Small intestine (tissue), 7 donors: Measurements from ENCODE around the gene CREB5. TPM values are rescaled to one million over a fixed set of nuclear protein-coding genes. Genes with fewer than 3 reads are reported as not detected.

Source experiments
- DNase-seq, 2 donors: peaks; one replicate each; pipeline versions ENCODE4 v3.0.0 to v3.0.0-alpha.2; 2013
- FAIRE-seq: peaks from 2 replicates; lab custom pipeline; 2012; peaks lifted over from hg19 to GRCh38; lab: Jason Lieb, UNC
- H3K27ac ChIP-seq, 3 donors: one replicate each; pipeline ENCODE4 v1.5.1; 2013; ENCODE audit warnings: low read length in 2 of 3, mild to moderate bottlenecking in 2 of 3, control low read depth in 1 of 3, inconsistent platforms in 1 of 3, low read depth in 1 of 3, moderate library complexity in 1 of 3
- H3K27me3 ChIP-seq, 3 donors: one replicate each; pipeline ENCODE4 v1.6.1; 2013; ENCODE audit warnings: low read length in 3 of 3, inconsistent platforms in 1 of 3; ENCODE audit not compliant: control insufficient read depth in 3 of 3, insufficient read depth in 3 of 3
- H3K36me3 ChIP-seq, 3 donors: one replicate each; pipeline ENCODE4 v1.6.1; 2013; ENCODE audit warnings: low read length in 3 of 3, inconsistent platforms in 1 of 3, low read depth in 1 of 3, mild to moderate bottlenecking in 1 of 3, moderate library complexity in 1 of 3; ENCODE audit not compliant: control insufficient read depth in 3 of 3, insufficient read depth in 2 of 3
- H3K4me1 ChIP-seq, 3 donors: one replicate each; pipeline ENCODE4 v1.6.1; 2013; ENCODE audit warnings: low read length in 2 of 3, inconsistent platforms in 1 of 3, low read depth in 1 of 3, mild to moderate bottlenecking in 1 of 3, moderate library complexity in 1 of 3; ENCODE audit not compliant: control insufficient read depth in 3 of 3, insufficient read depth in 2 of 3
- H3K4me3 ChIP-seq, 3 donors: one replicate each; pipeline ENCODE4 v1.5.1; 2013; ENCODE audit warnings: low read length in 3 of 3, control low read depth in 1 of 3, inconsistent platforms in 1 of 3, low read depth in 1 of 3, mild to moderate bottlenecking in 1 of 3, moderate library complexity in 1 of 3
- H3K9me3 ChIP-seq, 2 donors: one replicate each; pipeline ENCODE4 v1.6.1; 2013; ENCODE audit warnings: low read depth in 1 of 2, low read length in 1 of 2; ENCODE audit not compliant: control insufficient read depth in 2 of 2, insufficient read depth in 1 of 2
- WGBS, 3 donors: extraction: QIAGEN DNeasy Blood & Tissue Kit; methylation state at CpG; one replicate each; pipeline ENCODE4 v1.1.7; 2013; 5-methylcytosine and 5-hydroxymethylcytosine counted together
- polyA plus RNA-seq, 4 donors: library from polyadenylated mRNA; stranded (reverse) in 3 of 4; unstranded in 1 of 4; fragments of 200-250 nt in 3 of 4; fragments of 120-200 nt in 1 of 4; gene quantifications; one replicate each; pipeline versions ENCODE4 v1.2.1 to v1.2.3, GENCODE V29; 2013
- donor health status: healthy with polysubstance abuse.
- donor health status: control.
- donor health status: control.
- donor health status: Bipolar disorder and iron deficiency.
- donor health status: healthy.

The CREB5 gene
- polyA plus RNA-seq, 4 donors: 0.27 to 3.0 (median 1.8) TPM; not detected in 1

DNA sequence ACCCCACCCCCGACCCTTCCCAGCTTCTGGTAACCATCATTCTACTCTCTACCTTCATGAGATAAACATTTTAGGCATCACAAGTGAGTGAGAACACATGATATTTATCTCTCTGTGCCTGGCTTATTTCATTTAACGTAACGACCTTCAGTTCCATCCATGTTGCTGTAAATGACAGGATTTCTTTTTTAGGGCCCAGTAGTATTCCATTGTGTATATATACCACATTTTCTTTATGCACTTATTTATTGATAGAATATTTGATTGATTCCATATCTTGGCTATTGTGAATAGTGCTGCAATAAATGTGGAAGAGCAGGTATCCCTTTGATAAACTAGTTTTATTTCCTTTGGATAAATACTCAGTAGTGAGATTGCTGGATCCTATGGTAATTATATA, 112.7 kb downstream of the CREB5 start:
- H3K27me3 ChIP-seq: peaks cover 0 to 3% (median 0%) of the 10 kb centered on the region in 3 donors
- FAIRE-seq: no peak
- no peak overlapping the region for H3K27ac ChIP-seq
- H3K9me3 ChIP-seq: no peaks in the 10 kb centered on the region
- no peaks in the 10 kb centered on the region for H3K36me3 ChIP-seq
- H3K4me1 ChIP-seq: no peaks in the 10 kb centered on the region
- H3K4me3 ChIP-seq: no peak overlapping the region
- WGBS, 3 donors: 48 to 72% (median 52%) methylated on average over 3 of the region's 3 CpGs
- no peak for DNase-seq

DNA sequence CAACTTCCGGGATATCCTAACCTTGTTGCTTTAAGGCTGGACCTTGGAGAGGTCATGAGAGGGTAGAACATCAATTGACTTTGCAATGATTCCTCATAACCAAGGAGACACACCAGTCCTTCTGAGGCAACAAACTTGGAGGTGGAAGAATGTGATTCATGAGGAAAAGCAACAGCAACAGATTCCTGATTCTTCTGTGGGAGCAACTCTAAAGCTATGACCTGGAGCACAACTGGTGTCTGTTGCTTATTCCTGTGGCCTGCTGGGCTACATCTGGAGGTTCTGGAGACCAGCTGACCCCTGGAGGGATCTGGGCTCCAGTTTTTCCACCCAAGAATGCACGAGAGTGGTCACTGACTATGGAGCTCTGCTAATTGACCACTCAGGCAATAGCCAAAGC, 116.6 kb downstream of the CREB5 start:
- Histone ChIP-seq H3K4me1 (no peaks in the 10 kb centered on the region), H3K9me3 (peaks cover 0 to 7% of the 10 kb centered on the region in 2 donors), H3K36me3 (no peaks in the 10 kb centered on the region), H3K27ac (no peak overlapping the region), H3K27me3 (peaks cover 0 to 6% (median 0%) of the 10 kb centered on the region in 3 donors), H3K4me3 (no peak overlapping the region)
- DNase-seq (no peak), FAIRE-seq (no peak)
- WGBS, 3 donors: 43 to 83% (median 70%) methylated on average over 2 of the region's 2 CpGs

DNA sequence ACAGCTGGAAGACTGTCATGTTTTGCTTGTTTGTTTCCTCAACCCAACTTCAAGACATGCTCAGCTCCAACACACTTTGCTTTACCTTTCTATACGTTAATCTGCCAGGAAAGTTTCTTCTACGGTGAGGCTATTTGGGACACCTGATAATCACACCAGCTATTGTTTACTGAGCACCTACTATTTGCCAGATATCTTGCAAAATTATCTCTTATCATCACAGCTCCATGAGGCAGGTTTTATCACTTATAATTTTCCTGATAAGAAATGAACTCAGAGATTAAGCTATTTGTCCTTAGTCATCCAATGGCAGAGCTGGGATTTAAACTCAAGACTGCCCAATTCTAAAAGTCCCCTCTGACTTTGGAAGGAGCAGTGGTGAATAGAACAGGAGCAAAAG, 117.4 kb downstream of the CREB5 start:
- Histone ChIP-seq H3K27me3 (peaks cover 0 to 6% (median 0%) of the 10 kb centered on the region in 3 donors), H3K9me3 (peaks cover 0 to 7% of the 10 kb centered on the region in 2 donors), H3K36me3 (no peaks in the 10 kb centered on the region), H3K4me1 (no peaks in the 10 kb centered on the region), H3K4me3 (no peak overlapping the region), H3K27ac (no peak overlapping the region)
- no peak for FAIRE-seq
- WGBS, 3 donors: 14 to 59% (median 46%) methylated on average over 2 of the region's 2 CpGs
- DNase-seq: no peak

DNA sequence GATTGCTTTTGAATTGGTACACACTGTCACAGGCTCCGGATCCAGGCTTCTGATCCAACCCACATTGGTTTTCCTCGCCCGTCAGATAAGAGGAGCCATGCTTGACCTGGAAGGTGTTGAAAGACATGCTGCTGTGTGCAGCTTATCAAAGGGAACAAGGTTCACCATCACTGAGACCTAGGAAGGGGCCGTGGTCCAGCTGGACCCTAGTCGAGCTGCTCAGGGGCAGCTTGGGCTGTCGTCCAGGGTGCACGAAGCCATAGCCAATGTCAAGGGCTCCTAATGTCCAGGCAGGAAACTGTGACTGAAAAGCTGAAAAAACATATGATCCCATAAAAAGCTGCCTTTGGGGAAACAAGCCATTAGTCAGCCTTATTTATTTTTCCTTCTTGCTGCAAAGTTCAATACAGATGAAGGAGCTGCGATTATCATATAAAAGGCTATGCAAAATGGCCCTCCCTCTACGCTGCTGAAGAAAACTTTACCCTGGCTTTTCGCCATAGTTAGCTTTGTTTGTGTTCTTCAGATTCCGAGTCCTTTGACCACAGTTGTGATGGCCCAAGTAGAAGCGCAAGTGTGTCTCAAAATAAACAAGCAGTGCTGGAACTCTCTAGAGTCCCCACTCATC, 118.0 kb downstream of the CREB5 start:
- Histone ChIP-seq H3K27me3 (peaks cover 0 to 6% (median 0%) of the 10 kb centered on the region in 3 donors), H3K36me3 (no peaks in the 10 kb centered on the region), H3K4me1 (no peaks in the 10 kb centered on the region), H3K27ac (no peak overlapping the region), H3K4me3 (no peak overlapping the region), H3K9me3 (peaks cover 0 to 7% of the 10 kb centered on the region in 2 donors)
- DNase-seq (peak in 1 of 2 donors; percentile 37), FAIRE-seq (no peak)
- WGBS, 3 donors: 29 to 50% (median 40%) methylated on average over 12 of the region's 12 CpGs

DNA sequence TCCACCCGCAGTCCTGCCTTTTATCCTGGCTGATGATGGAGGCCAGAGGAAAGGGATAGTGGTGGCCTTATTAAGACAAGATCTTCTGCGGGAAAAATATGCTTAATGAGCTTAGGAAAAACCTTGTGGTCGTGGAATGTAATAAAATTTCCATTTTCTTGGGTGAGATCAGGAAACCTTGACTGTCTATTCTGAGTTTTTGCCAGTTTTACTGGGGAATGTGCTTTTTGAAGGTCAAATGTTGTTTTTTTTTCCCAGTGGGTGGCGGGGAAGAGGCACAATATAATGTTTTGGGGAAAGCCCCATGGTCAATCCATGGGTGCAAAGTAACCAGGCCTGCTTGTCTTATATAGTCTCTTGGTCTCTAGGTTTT, 118.5 kb downstream of the CREB5 start:
- Histone ChIP-seq H3K36me3 (no peaks in the 10 kb centered on the region), H3K27me3 (peaks cover 0 to 6% (median 0%) of the 10 kb centered on the region in 3 donors), H3K27ac (no peak overlapping the region), H3K9me3 (peaks cover 0 to 7% of the 10 kb centered on the region in 2 donors), H3K4me1 (no peaks in the 10 kb centered on the region), H3K4me3 (no peak overlapping the region)
- no peak for DNase-seq
- FAIRE-seq: no peak
- WGBS, 3 donors: 47 to 51% (median 49%) methylated on average over 4 of the region's 4 CpGs

DNA sequence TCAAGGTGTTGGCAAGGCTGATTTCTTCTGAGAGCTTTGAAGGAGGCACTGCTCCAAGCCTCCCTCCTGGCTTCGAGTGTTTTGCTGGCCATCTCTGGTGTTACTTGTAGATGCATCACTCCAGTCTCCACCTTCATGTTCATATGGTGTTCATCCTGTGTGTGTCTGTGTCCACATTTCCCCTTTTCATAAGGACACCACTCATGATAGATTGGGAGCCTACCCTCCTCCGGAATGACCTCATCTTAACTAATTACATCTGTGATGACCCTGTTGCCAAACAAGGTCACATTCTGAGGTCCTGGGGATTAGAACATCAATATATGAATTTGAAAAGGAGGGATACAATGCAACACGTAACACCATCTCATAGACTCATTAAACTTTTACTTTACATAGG, 119.0 kb downstream of the CREB5 start:
- 81 to 91% (median 90%) methylated on average over 3 of the region's 3 CpGs for WGBS, 3 donors

DNA sequence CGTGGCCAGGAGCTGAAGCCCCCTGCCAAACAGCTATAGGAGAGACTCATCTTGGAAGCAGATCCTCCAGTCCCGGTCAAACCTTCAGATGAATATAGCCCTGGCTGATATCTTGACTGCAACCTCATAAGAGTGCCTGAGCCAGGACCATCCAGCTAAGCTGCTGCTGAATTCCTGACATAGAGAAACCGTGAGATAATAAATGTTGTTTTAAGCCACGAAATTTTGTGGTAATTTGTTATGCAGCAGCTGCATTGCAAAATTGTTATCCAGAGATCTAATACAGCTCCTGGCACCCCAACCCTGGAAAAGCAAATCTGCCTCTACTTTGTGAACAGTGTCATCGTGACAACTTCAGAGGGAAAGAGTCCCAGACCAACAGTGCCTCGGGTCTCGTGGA, 119.9 kb downstream of the CREB5 start:
- Histone ChIP-seq H3K36me3 (no peaks in the 10 kb centered on the region), H3K9me3 (peaks cover 0 to 7% of the 10 kb centered on the region in 2 donors), H3K27ac (no peak overlapping the region), H3K27me3 (peaks cover 0 to 11% (median 0%) of the 10 kb centered on the region in 3 donors), H3K4me3 (no peak overlapping the region), H3K4me1 (no peaks in the 10 kb centered on the region)
- 79 to 88% (median 82%) methylated on average over 7 of the region's 7 CpGs for WGBS, 3 donors
- FAIRE-seq: no peak
- no peak for DNase-seq

More for the DNA sequence above, 119.0 kb downstream of the CREB5 start:
- no peak overlapping the region for H3K27ac ChIP-seq
- peaks cover 0 to 7% of the 10 kb centered on the region in 2 donors for H3K9me3 ChIP-seq
- H3K27me3 ChIP-seq: peaks cover 0 to 11% (median 0%) of the 10 kb centered on the region in 3 donors
- no peak overlapping the region for H3K4me3 ChIP-seq
- DNase-seq (no peak), FAIRE-seq (no peak)
- no peaks in the 10 kb centered on the region for H3K36me3 ChIP-seq
- H3K4me1 ChIP-seq: no peaks in the 10 kb centered on the region

DNA sequence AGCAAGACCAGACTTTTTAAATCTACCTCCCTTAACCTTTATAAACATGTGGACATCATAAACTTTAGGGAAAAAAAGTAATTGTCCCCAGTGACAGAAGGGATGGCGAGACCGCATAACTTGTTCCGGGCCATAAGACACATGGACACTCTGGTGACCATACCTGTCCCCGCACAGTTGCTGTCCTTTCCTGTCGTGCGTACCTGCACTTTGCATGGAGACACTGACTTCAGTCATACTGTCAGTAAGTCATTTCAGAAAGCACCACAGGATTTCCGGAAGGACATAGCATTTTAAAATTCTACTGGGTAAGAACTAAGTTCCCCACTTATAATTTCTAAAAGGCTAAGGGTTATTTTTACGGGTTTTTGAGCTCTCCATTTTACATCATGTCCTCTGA, 120.9 kb downstream of the CREB5 start:
- Histone ChIP-seq H3K9me3 (peaks cover 0 to 7% of the 10 kb centered on the region in 2 donors), H3K36me3 (no peaks in the 10 kb centered on the region), H3K27me3 (peaks cover 0 to 11% (median 0%) of the 10 kb centered on the region in 3 donors), H3K4me1 (no peaks in the 10 kb centered on the region), H3K27ac (no peak overlapping the region), H3K4me3 (no peak overlapping the region)
- DNase-seq (no peak), FAIRE-seq (no peak)
- WGBS, 3 donors: 88 to 91% (median 90%) methylated on average over 8 of the region's 8 CpGs
